ENCODE data around the gene SUGCT.

DNA sequence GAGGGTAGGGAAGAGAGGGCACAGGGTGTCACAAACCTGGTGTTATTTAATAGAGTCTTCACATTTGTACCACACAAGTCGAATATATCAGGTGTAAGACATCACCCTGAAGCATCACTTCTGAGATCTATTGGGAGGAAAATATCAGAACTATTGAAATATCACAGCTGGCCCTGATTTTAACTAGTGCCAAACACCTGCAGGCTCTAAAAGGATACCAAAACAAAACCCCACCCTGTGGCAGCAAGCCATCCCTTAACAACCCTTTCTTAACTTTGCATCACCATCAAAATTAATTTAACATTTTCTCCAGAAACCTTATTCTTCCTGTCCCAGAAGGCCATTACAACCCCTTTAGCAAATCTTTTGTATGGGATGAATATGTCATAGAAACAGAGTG is 365.4 kb downstream of the SUGCT start:
- TF ChIP-seq, protein P1, sequence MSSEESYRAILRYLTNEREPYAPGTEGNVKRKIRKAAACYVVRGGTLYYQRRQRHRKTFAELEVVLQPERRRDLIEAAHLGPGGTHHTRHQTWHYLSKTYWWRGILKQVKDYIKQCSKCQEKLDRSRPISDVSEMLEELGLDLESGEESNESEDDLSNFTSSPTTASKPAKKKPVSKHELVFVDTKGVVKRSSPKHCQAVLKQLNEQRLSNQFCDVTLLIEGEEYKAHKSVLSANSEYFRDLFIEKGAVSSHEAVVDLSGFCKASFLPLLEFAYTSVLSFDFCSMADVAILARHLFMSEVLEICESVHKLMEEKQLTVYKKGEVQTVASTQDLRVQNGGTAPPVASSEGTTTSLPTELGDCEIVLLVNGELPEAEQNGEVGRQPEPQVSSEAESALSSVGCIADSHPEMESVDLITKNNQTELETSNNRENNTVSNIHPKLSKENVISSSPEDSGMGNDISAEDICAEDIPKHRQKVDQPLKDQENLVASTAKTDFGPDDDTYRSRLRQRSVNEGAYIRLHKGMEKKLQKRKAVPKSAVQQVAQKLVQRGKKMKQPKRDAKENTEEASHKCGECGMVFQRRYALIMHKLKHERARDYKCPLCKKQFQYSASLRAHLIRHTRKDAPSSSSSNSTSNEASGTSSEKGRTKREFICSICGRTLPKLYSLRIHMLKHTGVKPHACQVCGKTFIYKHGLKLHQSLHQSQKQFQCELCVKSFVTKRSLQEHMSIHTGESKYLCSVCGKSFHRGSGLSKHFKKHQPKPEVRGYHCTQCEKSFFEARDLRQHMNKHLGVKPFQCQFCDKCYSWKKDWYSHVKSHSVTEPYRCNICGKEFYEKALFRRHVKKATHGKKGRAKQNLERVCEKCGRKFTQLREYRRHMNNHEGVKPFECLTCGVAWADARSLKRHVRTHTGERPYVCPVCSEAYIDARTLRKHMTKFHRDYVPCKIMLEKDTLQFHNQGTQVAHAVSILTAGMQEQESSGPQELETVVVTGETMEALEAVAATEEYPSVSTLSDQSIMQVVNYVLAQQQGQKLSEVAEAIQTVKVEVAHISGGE (tag by site-specific recombination; conservative IDR thresholded peaks at IDR 0.05; ENCODE audit: low read depth): no peak
- TF ChIP-seq, protein P2, sequence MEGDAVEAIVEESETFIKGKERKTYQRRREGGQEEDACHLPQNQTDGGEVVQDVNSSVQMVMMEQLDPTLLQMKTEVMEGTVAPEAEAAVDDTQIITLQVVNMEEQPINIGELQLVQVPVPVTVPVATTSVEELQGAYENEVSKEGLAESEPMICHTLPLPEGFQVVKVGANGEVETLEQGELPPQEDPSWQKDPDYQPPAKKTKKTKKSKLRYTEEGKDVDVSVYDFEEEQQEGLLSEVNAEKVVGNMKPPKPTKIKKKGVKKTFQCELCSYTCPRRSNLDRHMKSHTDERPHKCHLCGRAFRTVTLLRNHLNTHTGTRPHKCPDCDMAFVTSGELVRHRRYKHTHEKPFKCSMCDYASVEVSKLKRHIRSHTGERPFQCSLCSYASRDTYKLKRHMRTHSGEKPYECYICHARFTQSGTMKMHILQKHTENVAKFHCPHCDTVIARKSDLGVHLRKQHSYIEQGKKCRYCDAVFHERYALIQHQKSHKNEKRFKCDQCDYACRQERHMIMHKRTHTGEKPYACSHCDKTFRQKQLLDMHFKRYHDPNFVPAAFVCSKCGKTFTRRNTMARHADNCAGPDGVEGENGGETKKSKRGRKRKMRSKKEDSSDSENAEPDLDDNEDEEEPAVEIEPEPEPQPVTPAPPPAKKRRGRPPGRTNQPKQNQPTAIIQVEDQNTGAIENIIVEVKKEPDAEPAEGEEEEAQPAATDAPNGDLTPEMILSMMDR (tag by site-specific recombination; IDR thresholded peaks at IDR 0.05): no peak
- TF ChIP-seq ZNF174 (tag by site-specific recombination; IDR thresholded peaks at IDR 0.05) (no peak), KLF7 (tag by site-specific recombination; IDR thresholded peaks at IDR 0.05; ENCODE audit: borderline replicate concordance) (no peak), ZBTB17 (tag by site-specific recombination; IDR thresholded peaks at IDR 0.05) (no peak), ZNF121 (tag by site-specific recombination; IDR thresholded peaks at IDR 0.05) (no peak)
- TF ChIP-seq, protein P3, sequence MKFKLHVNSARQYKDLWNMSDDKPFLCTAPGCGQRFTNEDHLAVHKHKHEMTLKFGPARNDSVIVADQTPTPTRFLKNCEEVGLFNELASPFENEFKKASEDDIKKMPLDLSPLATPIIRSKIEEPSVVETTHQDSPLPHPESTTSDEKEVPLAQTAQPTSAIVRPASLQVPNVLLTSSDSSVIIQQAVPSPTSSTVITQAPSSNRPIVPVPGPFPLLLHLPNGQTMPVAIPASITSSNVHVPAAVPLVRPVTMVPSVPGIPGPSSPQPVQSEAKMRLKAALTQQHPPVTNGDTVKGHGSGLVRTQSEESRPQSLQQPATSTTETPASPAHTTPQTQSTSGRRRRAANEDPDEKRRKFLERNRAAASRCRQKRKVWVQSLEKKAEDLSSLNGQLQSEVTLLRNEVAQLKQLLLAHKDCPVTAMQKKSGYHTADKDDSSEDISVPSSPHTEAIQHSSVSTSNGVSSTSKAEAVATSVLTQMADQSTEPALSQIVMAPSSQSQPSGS (tag by site-specific recombination; IDR thresholded peaks at IDR 0.05; ENCODE audit: low read depth): no peak
- TF ChIP-seq, protein P4, sequence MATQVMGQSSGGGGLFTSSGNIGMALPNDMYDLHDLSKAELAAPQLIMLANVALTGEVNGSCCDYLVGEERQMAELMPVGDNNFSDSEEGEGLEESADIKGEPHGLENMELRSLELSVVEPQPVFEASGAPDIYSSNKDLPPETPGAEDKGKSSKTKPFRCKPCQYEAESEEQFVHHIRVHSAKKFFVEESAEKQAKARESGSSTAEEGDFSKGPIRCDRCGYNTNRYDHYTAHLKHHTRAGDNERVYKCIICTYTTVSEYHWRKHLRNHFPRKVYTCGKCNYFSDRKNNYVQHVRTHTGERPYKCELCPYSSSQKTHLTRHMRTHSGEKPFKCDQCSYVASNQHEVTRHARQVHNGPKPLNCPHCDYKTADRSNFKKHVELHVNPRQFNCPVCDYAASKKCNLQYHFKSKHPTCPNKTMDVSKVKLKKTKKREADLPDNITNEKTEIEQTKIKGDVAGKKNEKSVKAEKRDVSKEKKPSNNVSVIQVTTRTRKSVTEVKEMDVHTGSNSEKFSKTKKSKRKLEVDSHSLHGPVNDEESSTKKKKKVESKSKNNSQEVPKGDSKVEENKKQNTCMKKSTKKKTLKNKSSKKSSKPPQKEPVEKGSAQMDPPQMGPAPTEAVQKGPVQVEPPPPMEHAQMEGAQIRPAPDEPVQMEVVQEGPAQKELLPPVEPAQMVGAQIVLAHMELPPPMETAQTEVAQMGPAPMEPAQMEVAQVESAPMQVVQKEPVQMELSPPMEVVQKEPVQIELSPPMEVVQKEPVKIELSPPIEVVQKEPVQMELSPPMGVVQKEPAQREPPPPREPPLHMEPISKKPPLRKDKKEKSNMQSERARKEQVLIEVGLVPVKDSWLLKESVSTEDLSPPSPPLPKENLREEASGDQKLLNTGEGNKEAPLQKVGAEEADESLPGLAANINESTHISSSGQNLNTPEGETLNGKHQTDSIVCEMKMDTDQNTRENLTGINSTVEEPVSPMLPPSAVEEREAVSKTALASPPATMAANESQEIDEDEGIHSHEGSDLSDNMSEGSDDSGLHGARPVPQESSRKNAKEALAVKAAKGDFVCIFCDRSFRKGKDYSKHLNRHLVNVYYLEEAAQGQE (tag by site-specific recombination; IDR thresholded peaks at IDR 0.05): no peak
- TF ChIP-seq, protein P5, sequence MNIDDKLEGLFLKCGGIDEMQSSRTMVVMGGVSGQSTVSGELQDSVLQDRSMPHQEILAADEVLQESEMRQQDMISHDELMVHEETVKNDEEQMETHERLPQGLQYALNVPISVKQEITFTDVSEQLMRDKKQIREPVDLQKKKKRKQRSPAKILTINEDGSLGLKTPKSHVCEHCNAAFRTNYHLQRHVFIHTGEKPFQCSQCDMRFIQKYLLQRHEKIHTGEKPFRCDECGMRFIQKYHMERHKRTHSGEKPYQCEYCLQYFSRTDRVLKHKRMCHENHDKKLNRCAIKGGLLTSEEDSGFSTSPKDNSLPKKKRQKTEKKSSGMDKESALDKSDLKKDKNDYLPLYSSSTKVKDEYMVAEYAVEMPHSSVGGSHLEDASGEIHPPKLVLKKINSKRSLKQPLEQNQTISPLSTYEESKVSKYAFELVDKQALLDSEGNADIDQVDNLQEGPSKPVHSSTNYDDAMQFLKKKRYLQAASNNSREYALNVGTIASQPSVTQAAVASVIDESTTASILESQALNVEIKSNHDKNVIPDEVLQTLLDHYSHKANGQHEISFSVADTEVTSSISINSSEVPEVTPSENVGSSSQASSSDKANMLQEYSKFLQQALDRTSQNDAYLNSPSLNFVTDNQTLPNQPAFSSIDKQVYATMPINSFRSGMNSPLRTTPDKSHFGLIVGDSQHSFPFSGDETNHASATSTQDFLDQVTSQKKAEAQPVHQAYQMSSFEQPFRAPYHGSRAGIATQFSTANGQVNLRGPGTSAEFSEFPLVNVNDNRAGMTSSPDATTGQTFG (tag by site-specific recombination; IDR thresholded peaks at IDR 0.05; ENCODE audit: borderline replicate concordance): no peak

Data from HEK293 (cell line).